ENCODE data around the gene DUSP2.

DNA sequence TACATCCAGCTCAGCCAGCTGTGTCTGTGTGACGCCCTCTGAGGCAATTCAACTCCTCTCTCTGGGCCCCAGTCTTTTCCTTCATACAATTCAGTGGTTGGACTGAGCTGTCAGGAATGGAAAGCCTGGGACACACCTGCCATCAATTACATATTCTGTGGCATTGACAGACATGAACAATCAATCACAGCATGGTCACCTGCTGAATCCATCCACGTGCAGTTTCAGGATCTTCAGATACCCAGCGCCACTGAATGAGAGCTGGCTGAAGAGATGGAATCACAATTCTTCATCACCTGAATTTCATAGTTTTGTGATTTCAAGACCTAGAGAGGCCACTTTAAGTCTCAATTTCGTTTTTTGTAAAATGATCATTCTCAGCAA is 34.0 kb downstream of the DUSP2 start:
- TF ChIP-seq, protein P1, sequence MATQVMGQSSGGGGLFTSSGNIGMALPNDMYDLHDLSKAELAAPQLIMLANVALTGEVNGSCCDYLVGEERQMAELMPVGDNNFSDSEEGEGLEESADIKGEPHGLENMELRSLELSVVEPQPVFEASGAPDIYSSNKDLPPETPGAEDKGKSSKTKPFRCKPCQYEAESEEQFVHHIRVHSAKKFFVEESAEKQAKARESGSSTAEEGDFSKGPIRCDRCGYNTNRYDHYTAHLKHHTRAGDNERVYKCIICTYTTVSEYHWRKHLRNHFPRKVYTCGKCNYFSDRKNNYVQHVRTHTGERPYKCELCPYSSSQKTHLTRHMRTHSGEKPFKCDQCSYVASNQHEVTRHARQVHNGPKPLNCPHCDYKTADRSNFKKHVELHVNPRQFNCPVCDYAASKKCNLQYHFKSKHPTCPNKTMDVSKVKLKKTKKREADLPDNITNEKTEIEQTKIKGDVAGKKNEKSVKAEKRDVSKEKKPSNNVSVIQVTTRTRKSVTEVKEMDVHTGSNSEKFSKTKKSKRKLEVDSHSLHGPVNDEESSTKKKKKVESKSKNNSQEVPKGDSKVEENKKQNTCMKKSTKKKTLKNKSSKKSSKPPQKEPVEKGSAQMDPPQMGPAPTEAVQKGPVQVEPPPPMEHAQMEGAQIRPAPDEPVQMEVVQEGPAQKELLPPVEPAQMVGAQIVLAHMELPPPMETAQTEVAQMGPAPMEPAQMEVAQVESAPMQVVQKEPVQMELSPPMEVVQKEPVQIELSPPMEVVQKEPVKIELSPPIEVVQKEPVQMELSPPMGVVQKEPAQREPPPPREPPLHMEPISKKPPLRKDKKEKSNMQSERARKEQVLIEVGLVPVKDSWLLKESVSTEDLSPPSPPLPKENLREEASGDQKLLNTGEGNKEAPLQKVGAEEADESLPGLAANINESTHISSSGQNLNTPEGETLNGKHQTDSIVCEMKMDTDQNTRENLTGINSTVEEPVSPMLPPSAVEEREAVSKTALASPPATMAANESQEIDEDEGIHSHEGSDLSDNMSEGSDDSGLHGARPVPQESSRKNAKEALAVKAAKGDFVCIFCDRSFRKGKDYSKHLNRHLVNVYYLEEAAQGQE (IDR thresholded peaks at IDR 0.05; ENCODE audit: insufficient read depth in 1 of 2, low read depth in 2 of 2, low read length in 2 of 2) = no peak
- TF ChIP-seq SIN3A (IDR thresholded peaks at IDR 0.05; ENCODE audit: borderline replicate concordance, insufficient read depth, low read length) = no peak
